ENCODE measurements around the gene OTOP2.

Gene OTOP2

DNA sequence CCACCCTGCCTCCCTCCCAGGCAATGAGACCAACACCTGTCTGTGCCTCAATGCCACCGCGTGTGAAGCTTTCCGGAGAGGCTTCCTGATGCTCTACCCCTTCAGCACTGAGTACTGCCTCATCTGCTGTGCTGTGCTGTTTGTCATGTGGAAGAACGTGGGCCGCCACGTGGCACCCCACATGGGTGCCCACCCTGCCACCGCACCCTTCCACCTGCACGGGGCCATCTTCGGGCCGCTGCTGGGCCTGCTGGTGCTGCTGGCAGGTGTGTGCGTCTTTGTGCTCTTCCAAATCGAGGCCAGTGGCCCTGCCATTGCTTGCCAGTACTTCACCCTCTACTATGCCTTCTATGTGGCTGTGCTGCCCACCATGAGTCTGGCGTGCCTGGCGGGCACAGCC, 22.6 kb downstream of the OTOP2 start:
- in situ Hi-C loops (cut with HindIII; ENCODE audit: low pct_ligation_motif_present, low pct_unique_long_range_greater_than_20kb, low sequenced_read_pairs): no loop called here
- no peak for DNase-seq

DNA sequence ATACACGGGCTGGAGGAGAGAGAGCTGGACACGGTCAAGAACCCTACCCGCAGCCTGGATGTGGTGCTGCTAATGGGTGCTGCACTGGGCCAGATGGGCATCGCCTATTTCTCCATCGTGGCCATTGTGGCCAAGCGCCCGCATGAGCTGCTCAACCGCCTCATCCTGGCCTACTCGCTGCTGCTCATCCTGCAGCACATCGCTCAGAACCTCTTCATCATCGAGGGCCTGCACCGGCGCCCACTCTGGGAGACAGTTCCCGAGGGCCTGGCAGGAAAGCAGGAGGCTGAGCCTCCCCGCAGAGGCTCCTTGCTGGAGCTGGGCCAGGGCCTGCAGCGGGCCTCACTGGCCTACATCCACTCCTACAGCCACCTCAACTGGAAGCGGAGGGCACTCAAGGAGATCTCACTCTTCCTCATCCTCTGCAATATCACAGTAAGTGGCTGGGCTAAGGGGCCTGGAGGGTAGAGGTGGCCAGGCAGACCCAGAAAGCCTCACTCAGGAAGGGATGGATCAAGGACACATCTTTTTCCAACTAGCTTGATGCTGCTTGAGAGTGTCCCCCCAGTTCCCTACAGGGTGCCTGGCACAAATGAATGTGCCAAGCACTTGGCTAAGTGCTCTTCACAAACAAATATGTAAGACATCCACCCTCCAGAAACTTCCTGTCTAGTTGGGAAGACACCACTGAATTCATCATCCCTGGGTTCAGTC, 23.1 kb downstream of the OTOP2 start:
- in situ Hi-C loops (cut with HindIII; ENCODE audit: low pct_ligation_motif_present, low pct_unique_long_range_greater_than_20kb, low sequenced_read_pairs): no loop called here
- no peak for DNase-seq

DNA sequence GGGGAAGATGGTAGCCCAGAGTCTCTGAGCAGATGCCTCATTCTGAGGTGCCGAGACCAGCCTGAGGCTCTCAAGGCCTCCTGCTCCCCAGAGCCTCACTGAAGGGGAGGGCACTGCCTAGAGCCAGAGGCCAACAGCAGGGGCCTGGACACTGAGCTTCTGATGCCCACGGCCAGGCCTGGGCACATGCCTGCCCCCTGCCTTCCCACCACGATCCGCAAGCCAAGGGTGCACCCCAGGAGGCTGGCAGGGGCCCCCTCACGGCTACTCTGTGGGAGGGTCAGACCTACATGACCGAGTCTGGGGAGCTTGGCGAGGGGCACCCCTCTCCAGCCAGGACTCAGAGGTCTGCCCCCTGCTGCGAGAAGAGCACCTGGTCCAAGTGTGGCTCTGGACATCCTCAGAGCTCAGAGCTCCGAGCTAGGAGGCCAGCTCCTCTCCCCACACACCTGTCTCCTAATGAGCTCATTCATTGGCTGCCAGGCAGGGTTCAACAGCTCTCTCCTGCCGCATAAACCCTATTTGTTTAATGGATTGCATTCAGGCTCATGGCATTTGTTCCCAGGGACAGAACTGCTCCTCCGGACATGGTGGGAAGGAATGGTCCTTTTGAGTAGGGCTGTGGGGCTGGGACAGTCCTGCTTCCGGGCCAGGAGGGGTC, 25.5 kb downstream of the OTOP2 start:
- in situ Hi-C loops (cut with HindIII; ENCODE audit: low pct_ligation_motif_present, low pct_unique_long_range_greater_than_20kb, low sequenced_read_pairs): no loop called here
- no peak for DNase-seq

DNA sequence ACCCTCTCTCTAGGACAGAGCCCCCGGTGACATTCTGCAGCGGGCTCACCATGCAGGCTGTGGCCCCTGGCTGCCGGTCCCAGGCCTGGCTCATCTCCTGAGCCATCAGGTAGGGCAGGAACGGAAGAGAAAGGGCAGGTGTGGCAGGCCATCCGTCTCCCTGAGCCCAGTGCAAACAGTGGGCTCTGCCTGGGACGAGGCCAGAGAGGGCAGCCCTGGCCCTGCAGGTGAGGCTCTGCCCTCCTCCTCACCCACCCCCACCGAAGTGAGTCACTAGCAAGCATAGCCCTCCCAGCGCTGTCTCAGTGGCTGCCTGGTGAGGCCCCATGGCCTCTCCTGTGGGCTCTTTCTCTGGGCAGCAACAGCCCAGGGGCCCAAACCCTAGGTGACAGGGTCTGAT, 26.1 kb downstream of the OTOP2 start:
- no peak for DNase-seq
- in situ Hi-C loops (cut with HindIII; ENCODE audit: low pct_ligation_motif_present, low pct_unique_long_range_greater_than_20kb, low sequenced_read_pairs): no loop called here

DNA sequence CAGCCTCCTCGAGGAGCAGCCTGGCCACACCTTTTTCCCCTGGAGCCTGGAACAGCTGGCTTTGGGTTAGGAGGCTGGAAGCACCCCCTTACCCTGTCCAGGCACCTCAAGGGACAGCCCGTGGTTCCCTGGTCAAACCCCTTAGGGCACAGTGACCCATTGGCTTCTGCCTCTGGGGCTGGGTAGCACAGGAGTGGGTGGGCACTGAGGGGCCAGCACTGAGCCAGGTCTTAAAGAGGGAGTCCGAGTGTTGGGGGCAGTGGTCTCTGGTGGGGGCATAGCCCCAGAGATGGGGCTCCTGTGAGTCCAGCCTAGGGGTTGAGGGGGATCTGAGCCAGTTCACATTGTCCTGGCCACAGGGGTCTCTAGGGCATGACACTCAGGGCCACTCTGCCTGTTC, 27.0 kb downstream of the OTOP2 start:
- in situ Hi-C loops (cut with HindIII; ENCODE audit: low pct_ligation_motif_present, low pct_unique_long_range_greater_than_20kb, low sequenced_read_pairs): no loop called here
- DNase-seq: no peak

DNA sequence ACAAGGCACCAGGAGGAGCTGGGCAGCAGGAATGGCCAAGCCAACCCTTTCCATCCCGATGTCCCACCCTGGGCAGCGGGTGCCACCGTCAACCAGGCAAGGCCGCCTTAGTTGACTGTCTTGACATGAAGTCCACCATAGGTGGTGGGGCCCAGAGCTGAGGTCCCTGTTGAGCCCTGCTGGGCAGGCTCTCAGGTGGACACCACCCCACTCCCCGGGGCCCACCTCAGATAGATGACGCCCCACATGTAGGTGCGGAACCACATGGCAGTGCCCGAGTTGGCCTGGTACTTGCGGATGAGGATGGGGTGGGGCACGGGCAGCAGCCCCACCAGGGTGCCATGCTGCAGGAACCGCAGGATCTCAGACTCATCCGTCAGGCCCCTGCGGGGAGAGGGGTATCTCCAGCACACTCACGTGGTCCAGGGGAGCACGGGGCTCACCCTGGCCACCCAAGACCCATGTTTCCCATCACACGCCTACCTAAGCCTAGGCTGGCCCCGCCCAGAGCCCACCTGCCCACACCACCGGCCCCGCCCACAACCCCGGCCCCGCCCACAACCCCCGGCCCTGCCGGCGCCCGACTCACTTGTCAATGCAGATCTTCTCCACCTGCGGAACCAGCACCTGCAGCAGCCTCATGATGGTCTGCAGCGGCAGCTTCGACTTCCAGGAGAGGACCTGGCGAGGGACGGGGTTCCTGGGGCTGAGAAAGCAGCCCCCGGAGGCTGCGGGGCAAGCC, 27.8 kb downstream of the OTOP2 start:
- in situ Hi-C loops (cut with HindIII; ENCODE audit: low pct_ligation_motif_present, low pct_unique_long_range_greater_than_20kb, low sequenced_read_pairs): no loop called here
- DNase-seq: no peak

DNA sequence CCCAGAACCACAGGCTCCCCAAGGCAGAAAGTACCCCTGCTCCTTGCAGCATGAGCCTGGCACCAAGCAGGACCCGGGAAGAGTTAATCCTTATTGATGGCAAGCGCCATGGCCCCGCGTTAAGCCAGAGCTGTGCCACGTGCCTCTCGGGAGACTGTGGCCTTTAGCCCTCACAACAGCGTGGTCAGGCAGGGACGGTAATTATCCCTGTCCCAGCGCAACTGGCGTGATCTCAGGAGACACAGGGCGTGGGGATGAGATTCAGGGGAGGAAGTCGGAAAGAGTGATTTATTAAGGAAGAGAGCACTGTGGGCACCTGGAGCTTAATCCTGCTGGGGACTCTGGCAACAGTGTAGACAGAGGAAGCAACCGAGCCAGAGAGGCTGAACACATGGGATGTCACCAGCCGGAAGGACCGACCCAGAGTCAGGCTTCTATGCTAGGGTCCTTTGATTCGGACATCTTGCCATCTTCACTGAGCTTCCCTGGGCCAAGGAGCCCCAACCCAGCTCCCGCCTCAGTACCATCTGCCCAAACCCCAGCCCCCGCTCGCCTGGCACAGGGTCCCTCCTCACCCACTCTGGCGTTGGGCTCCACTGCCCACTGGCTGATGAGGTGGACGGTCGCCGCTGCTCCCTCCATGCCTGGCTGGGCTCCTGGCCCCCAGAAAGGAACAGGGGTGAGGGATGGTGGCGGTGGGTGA, 28.5 kb downstream of the OTOP2 start:
- in situ Hi-C loops (cut with HindIII; ENCODE audit: low pct_ligation_motif_present, low pct_unique_long_range_greater_than_20kb, low sequenced_read_pairs): no loop called here
- no peak for DNase-seq

DNA sequence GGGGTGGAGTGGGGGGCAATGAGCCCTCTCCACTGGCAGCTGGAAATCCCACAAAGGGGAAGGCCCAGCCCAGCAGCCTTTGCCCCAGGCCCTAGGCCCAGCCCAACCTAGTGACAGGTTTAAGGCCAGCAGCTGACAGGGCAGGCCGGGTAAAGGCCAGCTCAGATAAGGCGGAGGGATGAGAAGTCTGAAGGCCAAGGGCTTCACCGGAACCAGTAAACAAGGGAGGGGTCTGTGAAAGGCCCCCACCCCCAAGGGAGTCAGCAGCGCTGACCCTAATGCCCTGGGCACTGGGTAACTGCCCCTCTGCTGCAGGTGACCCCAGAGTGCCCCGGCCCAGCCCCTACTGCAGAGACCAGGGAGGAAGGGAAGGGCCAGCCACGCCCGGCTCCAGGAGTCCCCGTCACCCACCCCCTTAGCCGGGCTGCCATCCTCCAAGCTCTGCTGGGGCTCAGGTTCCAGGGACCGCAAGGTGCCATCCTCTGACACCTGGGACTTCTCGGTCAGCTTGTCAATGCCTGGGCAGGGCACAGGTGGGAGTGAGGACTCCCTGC, 29.1 kb downstream of the OTOP2 start:
- in situ Hi-C loops (cut with HindIII; ENCODE audit: low pct_ligation_motif_present, low pct_unique_long_range_greater_than_20kb, low sequenced_read_pairs): no loop called here
- DNase-seq: no peak

DNA sequence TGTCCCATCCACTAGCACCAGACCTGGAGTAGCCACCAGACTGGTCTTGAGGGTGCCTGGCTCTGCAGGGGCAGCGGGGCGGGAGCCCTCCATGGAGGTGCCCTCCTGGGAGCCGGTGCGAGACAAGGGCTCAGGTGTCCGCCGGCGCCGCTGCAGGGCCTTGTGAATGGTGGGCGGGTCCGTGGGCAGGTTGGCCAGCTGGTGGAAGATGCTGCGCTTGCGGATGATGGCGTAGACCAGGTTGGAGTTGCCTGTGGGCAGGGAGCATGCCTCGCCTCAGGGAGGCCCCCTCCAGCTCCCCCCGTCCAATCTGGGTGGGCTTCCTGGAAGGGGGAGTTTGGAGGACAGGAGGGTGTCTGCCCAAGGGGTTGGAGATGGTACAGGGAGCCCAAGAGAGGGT, 30.0 kb downstream of the OTOP2 start:
- no peak for DNase-seq
- in situ Hi-C loops (cut with HindIII; ENCODE audit: low pct_ligation_motif_present, low pct_unique_long_range_greater_than_20kb, low sequenced_read_pairs): no loop called here

DNA sequence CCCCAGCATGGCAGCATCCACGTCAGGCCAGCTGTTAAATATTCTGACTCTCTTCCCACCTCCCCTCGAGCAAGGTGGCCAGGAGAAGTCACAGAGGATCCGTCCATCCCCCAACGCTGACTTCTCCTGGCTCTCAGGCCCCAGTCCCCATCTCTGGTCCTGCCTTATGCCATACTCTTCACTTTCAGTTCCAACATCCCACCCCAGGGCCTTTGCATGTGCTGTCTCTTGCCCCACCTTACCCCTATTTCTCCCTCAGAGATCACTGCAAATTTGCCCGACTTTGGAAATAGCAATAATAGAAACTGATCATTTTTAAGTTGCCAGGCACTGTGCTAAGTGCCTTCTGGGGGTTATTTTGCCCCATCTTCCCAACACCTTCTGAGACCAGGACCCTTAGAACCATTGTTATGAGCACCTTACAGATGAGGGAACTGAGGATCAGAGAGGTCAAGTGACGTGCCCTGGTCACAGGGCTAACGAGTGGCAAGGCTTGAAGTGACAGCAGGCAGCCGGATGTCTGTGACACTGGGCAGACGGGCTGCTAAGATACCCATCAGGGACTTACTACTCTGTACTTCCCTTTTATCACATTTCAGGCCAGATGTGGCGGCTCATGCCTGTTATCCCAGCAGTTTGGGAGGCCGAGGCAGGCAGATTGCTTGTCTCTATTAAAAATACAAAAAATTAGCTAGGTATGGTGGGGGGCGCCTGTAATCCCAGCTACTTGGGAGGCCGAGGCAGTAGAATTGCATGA, 30.8 kb downstream of the OTOP2 start:
- no peak for DNase-seq
- in situ Hi-C loops (cut with HindIII; ENCODE audit: low pct_ligation_motif_present, low pct_unique_long_range_greater_than_20kb, low sequenced_read_pairs): no loop called here

DNA sequence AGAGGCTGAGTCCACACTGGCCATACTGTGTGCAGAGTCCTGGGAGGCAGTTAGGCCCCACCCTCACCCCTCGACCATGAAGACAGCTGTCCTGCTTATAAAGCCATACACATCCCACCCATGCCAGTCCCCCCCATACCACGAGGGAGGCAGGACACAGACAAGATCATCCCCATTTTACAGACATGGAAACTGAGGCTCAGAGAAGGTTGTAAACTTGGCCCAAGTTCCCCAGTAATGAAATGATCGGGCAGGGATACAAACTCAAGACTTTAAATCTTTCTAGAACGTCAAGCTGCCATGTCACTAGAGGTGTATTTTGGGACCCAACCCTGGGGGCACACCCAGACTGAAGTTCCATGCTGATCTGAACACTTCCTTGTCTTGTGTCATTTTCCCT, 32.0 kb downstream of the OTOP2 start:
- no peak for DNase-seq
- in situ Hi-C loops (cut with HindIII; ENCODE audit: low pct_ligation_motif_present, low pct_unique_long_range_greater_than_20kb, low sequenced_read_pairs): no loop called here

DNA sequence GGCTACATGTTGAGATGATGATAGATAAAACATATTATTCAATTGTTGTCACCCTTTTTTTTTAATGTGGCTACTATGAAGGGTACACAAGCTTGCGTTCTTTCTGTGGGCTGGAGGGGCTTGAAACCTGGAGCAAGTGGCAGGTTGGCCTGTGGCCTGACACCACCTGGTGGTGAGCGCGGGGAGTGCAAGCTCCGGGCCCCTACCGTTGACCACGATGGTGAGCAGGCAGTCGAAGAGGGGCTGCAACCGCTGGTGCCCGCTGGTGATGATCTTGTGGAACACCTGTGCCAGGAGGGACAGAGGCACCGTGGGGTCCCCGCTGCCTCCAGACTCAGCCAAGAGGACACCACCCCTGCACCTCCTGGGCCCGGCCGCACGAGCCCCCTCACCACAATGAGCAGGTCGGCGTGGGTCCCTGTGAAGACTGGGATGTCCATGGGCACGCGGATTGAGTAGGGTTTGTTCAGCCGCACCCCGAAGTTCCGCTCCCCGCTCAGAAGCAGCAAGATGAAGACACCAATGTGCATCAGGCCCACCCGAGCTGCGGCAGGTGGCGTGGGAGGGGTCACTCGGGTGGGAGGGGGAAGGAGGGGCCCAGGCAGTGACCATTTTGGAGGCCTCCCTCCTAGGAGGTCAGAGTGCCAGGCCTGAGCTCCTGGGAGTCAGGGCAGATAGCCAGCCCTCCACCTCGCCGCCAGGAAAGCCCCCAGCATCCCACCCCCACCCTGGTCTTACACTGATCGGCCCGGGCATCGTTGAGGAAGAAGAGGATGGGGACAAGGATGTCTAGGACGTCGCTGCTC, 34.1 kb downstream of the OTOP2 start:
- peak; percentile 61 for DNase-seq
- in situ Hi-C loops (cut with HindIII; ENCODE audit: low pct_ligation_motif_present, low pct_unique_long_range_greater_than_20kb, low sequenced_read_pairs): no loop called here

DNA sequence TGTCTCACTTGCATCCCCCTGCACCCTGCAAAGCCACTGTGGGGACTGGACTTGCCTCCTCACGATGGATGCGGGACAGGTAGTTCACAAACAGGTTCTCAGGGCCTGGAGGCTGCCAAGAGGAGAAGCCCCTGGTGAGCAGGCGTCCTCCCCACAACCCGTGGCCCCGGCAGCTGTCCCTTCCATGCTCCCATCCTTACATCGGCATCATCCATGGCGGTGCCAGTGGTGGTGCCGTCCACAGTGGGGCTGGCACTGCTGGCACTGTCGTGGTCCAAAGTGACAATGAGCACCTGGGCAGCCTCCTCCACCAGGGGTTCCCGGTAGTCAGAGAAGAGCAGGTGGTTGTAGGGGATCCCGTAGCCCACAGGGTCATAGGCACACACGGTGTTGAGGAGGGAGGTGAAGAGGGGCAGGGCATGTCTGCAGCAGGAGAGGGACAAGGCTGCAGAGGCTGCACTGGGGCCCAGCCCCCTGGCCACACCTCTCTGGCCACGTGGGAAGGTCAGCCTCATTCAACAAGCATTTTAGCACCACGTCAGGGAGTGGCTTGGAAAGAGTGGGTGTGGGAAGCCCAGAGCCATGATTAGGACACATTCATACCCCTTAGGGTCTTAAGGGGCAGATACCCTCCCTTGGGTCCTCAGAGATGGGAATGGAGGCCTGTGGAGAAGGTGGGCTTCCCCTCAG, 35.9 kb downstream of the OTOP2 start:
- peak; percentile 24 for DNase-seq
- in situ Hi-C loops (cut with HindIII; ENCODE audit: low pct_ligation_motif_present, low pct_unique_long_range_greater_than_20kb, low sequenced_read_pairs): no loop called here

DNA sequence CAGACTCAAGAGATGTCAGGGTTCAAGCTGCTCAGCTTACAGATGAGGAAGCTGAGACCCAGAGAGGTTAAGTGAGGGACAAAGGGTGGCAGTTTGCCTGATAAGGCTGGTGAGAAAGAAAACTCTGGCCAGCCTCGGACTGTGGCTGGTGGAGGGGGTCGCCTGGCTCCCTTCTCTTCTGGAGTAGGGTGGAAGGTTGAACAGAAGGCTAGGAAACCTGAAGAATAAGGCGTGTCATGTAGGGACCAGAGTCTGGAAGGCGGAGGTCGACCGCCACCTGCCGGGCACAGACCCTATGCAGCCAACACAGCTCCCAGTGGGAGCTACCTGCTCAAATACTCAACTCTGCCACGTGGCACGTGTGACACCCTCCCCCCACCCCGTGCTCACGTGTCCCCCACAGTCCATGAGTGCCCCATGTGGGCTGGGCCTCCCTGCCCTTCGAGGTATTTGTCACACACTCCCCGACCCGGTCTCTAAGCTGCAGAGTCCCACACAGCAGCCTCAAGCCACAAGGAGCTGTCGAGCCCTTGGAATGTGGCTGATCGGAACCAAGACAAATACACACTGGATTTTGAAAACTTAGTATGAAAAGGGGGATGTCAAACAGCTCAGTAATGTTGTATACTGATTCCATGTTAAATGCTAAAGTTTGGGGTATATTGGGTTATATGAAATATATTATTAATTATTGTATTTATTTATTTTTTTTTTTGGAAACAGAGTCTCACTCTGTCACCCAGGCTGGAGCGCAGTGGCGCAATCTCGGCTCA, 36.7 kb downstream of the OTOP2 start:
- in situ Hi-C loops (cut with HindIII; ENCODE audit: low pct_ligation_motif_present, low pct_unique_long_range_greater_than_20kb, low sequenced_read_pairs): no loop called here
- no peak for DNase-seq

DNA sequence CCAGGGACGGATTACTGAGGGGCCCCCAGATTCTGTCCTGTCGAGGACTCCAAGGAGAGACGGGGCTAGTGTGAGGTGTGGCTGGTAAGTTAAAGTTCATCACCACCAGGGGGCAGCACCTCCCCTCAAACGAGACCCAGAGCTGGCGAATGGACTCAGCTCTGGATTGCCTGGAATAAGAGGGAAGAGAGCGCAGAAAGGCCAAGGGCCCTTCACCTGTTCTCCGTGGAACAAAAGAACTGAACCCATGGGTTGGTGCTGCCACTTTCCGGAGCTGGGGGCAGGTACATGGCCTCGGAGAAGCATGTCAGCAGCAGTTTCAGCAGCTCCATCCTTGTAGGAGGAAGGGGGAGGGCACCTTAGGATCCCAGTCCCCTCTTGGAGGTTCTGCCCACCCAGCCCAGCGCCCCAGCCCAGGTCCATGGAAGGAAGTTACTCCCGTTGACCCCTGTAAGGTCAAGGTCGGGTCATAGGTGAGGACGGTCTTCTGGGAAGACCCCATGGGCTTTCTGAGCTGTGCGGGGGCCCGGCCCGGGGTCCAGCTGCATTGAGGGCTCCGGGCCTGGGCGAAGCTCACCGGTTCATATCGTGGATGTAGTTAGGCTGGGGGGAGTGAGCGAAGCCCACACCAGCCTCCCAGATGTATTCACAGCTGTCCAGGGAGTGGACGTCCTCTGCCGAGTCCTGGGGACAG, 37.7 kb downstream of the OTOP2 start:
- DNase-seq: peak; percentile 86
- in situ Hi-C loops (cut with HindIII; ENCODE audit: low pct_ligation_motif_present, low pct_unique_long_range_greater_than_20kb, low sequenced_read_pairs): no loop called here

All from ACHN (cell line).